ENCODE measurements around the gene HOXC9. TPM values are rescaled to one million over a fixed set of nuclear protein-coding genes. Genes with fewer than 3 reads are reported as not detected.

Gene HOXC9
- total RNA-seq, 1 experiment from 2014 or later = 11.3 TPM

DNA sequence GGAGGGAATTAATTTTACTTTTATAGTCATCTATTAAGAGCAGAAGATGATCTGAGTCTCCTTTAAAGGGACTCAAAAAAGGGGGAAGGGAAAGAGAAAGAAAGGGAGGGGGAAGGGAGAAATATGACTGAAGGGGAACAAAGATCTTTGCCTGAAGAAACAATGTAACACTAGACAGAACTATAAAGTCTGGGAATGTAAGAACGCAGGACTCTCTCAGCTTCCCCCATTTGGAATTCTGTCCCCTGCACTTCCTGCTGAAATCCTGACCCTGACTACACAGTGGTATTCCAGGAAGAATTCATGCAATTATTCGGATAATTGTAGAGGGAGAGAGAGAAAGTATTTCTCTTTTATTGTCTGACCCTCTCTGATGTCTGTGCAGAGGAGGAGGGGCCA is 35.6 kb upstream of the HOXC9 start:
- ChIA-PET POLR2A (no interaction called here), RAD21 (ENCODE audit: low non-redundant PET in 1 of 2, low total read pairs in 2 of 2, uncharacterized antibody in 2 of 2, unreplicated experiment in 2 of 2) (no interaction called here), CTCF (no interaction called here)
- no peak for DNase-seq (ENCODE audit: low read depth, low spot score)
- H3K4me1 ChIP-seq (ENCODE audit: control insufficient read depth in 1 of 2, insufficient read depth in 2 of 2, low read length in 2 of 2) = no peaks in the 10 kb centered on the region
- no peaks in the 10 kb centered on the region for H3K27me3 ChIP-seq (ENCODE audit: insufficient read depth, low read length)
- H3K27ac ChIP-seq (ENCODE audit: low read depth, low read length) = no peak overlapping the region
- no peak for ATAC-seq
- no TSS peak for BruUV-seq (replicated peaks)
- no peak overlapping the region for H3K4me2 ChIP-seq (ENCODE audit: low read length)
- TF ChIP-seq FOSL1 (IDR thresholded peaks at IDR 0.05; ENCODE audit: low read depth) (no peak), ZFX (IDR thresholded peaks at IDR 0.05) (no peak), POLR2A (IDR thresholded peaks at IDR 0.05; ENCODE audit: borderline replicate concordance, extremely low read depth, insufficient read depth, insufficient read length) (no peak), ELF1 (IDR thresholded peaks at IDR 0.05; ENCODE audit: borderline replicate concordance, low read depth) (no peak)
- TF ChIP-seq, protein P1, sequence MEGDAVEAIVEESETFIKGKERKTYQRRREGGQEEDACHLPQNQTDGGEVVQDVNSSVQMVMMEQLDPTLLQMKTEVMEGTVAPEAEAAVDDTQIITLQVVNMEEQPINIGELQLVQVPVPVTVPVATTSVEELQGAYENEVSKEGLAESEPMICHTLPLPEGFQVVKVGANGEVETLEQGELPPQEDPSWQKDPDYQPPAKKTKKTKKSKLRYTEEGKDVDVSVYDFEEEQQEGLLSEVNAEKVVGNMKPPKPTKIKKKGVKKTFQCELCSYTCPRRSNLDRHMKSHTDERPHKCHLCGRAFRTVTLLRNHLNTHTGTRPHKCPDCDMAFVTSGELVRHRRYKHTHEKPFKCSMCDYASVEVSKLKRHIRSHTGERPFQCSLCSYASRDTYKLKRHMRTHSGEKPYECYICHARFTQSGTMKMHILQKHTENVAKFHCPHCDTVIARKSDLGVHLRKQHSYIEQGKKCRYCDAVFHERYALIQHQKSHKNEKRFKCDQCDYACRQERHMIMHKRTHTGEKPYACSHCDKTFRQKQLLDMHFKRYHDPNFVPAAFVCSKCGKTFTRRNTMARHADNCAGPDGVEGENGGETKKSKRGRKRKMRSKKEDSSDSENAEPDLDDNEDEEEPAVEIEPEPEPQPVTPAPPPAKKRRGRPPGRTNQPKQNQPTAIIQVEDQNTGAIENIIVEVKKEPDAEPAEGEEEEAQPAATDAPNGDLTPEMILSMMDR (IDR thresholded peaks at IDR 0.05 in 2 of 3, conservative IDR thresholded peaks at IDR 0.05 in 1 of 3; ENCODE audit: borderline replicate concordance in 1 of 3, insufficient read depth in 1 of 3, low read depth in 2 of 3, low read length in 2 of 3) = no peak
- no peak overlapping the region for H3K4me3 ChIP-seq (replicated peaks in 1 of 2; ENCODE audit: low read depth in 1 of 2, low read length in 2 of 2)
- H3K36me3 ChIP-seq (ENCODE audit: control insufficient read depth in 1 of 2, insufficient read depth in 2 of 2, low read length in 2 of 2) = no peaks in the 10 kb centered on the region
- H3K9me2 ChIP-seq (ENCODE audit: insufficient read depth) = no peaks in the 10 kb centered on the region
- H4K20me1 ChIP-seq (ENCODE audit: insufficient read depth) = no peaks in the 10 kb centered on the region
- H3K9ac ChIP-seq (ENCODE audit: low read length) = no peak overlapping the region
- no peaks in the 10 kb centered on the region for H3K9me3 ChIP-seq (ENCODE audit: control insufficient read depth in 1 of 2, insufficient read depth in 1 of 2, low read depth in 1 of 2, low read length in 2 of 2)
- no peak overlapping the region for H2AFZ ChIP-seq (ENCODE audit: low read depth, low read length, poor library complexity, severe bottlenecking)
- no peaks in the 10 kb centered on the region for H3K79me2 ChIP-seq (ENCODE audit: insufficient read depth, low read length)
- intact Hi-C loops (cut with micrococcal nuclease) = no loop called here

DNA sequence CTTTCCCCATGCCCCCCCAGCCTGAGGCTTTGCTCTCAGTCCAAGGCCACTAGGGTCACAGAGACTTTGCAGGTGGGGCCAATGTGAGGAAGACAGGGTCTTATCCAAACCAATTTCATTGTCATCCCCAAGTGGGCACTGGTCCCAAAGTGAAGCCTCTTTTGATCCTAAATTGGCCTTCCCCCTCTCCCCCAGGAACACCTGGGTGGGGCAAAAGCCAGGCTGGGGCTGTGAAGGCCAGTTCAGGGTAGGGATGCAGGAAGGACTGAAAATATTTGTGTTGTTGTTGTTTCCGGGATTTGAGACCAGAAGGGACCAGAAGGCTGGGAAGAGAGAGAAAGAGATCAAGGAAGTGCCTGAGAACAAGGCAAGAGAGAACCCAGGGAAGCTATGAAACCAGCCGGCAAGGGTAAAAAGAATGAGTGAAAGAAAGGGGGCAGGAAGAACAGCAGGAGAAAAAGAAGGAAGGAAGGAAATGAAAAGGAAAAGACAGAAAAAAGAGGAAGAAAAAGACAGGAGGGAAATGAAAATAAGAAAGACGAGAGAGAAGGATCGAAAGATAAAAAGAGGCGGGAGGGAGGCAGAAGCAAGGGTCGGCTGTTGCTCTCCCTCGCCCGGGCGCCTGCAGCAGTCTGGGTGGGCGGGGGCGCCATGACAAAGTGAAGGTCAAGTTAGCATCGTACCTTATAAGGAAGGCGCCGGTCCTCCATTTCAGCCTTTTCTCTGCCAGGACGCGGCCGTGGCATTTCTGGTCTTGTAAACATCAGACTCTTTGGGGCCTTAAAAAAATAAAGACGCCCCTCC is 34.5 kb upstream of the HOXC9 start:
- no TSS peak for BruUV-seq (replicated peaks)
- TF ChIP-seq EGR1 (IDR thresholded peaks at IDR 0.05; ENCODE audit: low read depth) (no peak), JUND (IDR thresholded peaks at IDR 0.05) (no peak), SIN3A (IDR thresholded peaks at IDR 0.05; ENCODE audit: low read depth) (no peak)
- TF ChIP-seq, protein P2, sequence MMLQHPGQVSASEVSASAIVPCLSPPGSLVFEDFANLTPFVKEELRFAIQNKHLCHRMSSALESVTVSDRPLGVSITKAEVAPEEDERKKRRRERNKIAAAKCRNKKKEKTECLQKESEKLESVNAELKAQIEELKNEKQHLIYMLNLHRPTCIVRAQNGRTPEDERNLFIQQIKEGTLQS (IDR thresholded peaks at IDR 0.05) = no peak
- TF ChIP-seq, protein P3, sequence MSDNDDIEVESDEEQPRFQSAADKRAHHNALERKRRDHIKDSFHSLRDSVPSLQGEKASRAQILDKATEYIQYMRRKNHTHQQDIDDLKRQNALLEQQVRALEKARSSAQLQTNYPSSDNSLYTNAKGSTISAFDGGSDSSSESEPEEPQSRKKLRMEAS (IDR thresholded peaks at IDR 0.05) = no peak
- TF ChIP-seq, protein P1 (IDR thresholded peaks at IDR 0.05 in 2 of 3, conservative IDR thresholded peaks at IDR 0.05 in 1 of 3; ENCODE audit: borderline replicate concordance in 1 of 3, insufficient read depth in 1 of 3, low read depth in 2 of 3, low read length in 2 of 3) = no peak
- H3K9me2 ChIP-seq (ENCODE audit: insufficient read depth) = no peaks in the 10 kb centered on the region
- no peaks in the 10 kb centered on the region for H3K27me3 ChIP-seq (ENCODE audit: insufficient read depth, low read length)
- H3K4me1 ChIP-seq (ENCODE audit: control insufficient read depth in 1 of 2, insufficient read depth in 2 of 2, low read length in 2 of 2) = no peaks in the 10 kb centered on the region
- no peak overlapping the region for H3K4me2 ChIP-seq (ENCODE audit: low read length)
- H4K20me1 ChIP-seq (ENCODE audit: insufficient read depth) = no peaks in the 10 kb centered on the region
- intact Hi-C loops (cut with micrococcal nuclease) = no loop called here
- H3K79me2 ChIP-seq (ENCODE audit: insufficient read depth, low read length) = no peaks in the 10 kb centered on the region
- no peak overlapping the region for H3K9ac ChIP-seq (ENCODE audit: low read length)
- H3K36me3 ChIP-seq (ENCODE audit: control insufficient read depth in 1 of 2, insufficient read depth in 2 of 2, low read length in 2 of 2) = no peaks in the 10 kb centered on the region
- ChIA-PET RAD21 (ENCODE audit: low non-redundant PET in 1 of 2, low total read pairs in 2 of 2, uncharacterized antibody in 2 of 2, unreplicated experiment in 2 of 2) (no interaction called here), CTCF (no interaction called here), POLR2A (no interaction called here)
- no peak overlapping the region for H3K4me3 ChIP-seq (replicated peaks in 1 of 2; ENCODE audit: low read depth in 1 of 2, low read length in 2 of 2)
- H3K9me3 ChIP-seq (ENCODE audit: control insufficient read depth in 1 of 2, insufficient read depth in 1 of 2, low read depth in 1 of 2, low read length in 2 of 2) = no peaks in the 10 kb centered on the region
- ATAC-seq (no peak), DNase-seq (ENCODE audit: low read depth, low spot score) (no peak)
- no peak overlapping the region for H2AFZ ChIP-seq (ENCODE audit: low read depth, low read length, poor library complexity, severe bottlenecking)
- no peak overlapping the region for H3K27ac ChIP-seq (ENCODE audit: low read depth, low read length)

All from HCT116 (cell line).